Transverse colon (tissue), 3 donors: Measurements from ENCODE around the gene CCDC160.
"Not testable (repeated sequence)": the region's sequence is repeated elsewhere in the genome, so short reads cannot be mapped to it uniquely, and the experiment has no call there.

Experiments
- EP300 ChIP-seq: sonication (generic); formaldehyde crosslinking; IDR thresholded peaks from one replicate; pipeline ENCODE4 v1.6.1; 2017; ENCODE audit warnings: antibody characterized with exemption, low read depth
- POLR2A ChIP-seq: fragments of 450-650 bp; IDR thresholded peaks from one replicate; pipeline ENCODE4 v1.6.1; 2016; ENCODE audit warnings: antibody characterized with exemption, mild to moderate bottlenecking, moderate library complexity
- TF ChIP-seq, protein P1 (sequence below), 5 experiments: fragments of 200-600 bp in 3 of 5; fragments of 450-650 bp in 2 of 5; sonication (generic) in 3 of 5; IDR thresholded peaks; 1 replicate in 2 of 5; 2 replicates in 3 of 5; pipeline ENCODE4 v1.5.1; 2016 to 2017; ENCODE audit warnings: antibody characterized with exemption in 5 of 5, inconsistent platforms in 3 of 5, mild to moderate bottlenecking in 2 of 5, moderate library complexity in 1 of 5

- TF ChIP-seq EP300, POLR2A: not testable (repeated sequence)
- TF ChIP-seq, protein P1, sequence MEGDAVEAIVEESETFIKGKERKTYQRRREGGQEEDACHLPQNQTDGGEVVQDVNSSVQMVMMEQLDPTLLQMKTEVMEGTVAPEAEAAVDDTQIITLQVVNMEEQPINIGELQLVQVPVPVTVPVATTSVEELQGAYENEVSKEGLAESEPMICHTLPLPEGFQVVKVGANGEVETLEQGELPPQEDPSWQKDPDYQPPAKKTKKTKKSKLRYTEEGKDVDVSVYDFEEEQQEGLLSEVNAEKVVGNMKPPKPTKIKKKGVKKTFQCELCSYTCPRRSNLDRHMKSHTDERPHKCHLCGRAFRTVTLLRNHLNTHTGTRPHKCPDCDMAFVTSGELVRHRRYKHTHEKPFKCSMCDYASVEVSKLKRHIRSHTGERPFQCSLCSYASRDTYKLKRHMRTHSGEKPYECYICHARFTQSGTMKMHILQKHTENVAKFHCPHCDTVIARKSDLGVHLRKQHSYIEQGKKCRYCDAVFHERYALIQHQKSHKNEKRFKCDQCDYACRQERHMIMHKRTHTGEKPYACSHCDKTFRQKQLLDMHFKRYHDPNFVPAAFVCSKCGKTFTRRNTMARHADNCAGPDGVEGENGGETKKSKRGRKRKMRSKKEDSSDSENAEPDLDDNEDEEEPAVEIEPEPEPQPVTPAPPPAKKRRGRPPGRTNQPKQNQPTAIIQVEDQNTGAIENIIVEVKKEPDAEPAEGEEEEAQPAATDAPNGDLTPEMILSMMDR (IDR thresholded peaks at IDR 0.05): not testable (repeated sequence)
Observed at GRCh38 chrX:134285934-134286333, 49.0 kb downstream of the CCDC160 start.
